HG03139 (cell line): ENCODE measurements around the gene BMF.

Experiments
- ATAC-seq: cut with Tn5 transposase; IDR thresholded peaks from one replicate; pipeline ENCODE4 v1.9.1; 2021; ENCODE audit not compliant: unreplicated experiment

Gene BMF

GRCh38 chr15:40067921-40068624, 40.6 kb downstream of the BMF start:
- no peak for ATAC-seq

GRCh38 chr15:40066589-40066988, 42.1 kb downstream of the BMF start:
- no peak for ATAC-seq

GRCh38 chr15:40065166-40065565, 43.5 kb downstream of the BMF start:
- no peak for ATAC-seq

- peak; percentile 39 for ATAC-seq
Observed at GRCh38 chr15:40064231-40064894, 44.3 kb downstream of the BMF start.

GRCh38 chr15:40063563-40064011, 45.1 kb downstream of the BMF start:
- ATAC-seq, result no peak

DNA sequence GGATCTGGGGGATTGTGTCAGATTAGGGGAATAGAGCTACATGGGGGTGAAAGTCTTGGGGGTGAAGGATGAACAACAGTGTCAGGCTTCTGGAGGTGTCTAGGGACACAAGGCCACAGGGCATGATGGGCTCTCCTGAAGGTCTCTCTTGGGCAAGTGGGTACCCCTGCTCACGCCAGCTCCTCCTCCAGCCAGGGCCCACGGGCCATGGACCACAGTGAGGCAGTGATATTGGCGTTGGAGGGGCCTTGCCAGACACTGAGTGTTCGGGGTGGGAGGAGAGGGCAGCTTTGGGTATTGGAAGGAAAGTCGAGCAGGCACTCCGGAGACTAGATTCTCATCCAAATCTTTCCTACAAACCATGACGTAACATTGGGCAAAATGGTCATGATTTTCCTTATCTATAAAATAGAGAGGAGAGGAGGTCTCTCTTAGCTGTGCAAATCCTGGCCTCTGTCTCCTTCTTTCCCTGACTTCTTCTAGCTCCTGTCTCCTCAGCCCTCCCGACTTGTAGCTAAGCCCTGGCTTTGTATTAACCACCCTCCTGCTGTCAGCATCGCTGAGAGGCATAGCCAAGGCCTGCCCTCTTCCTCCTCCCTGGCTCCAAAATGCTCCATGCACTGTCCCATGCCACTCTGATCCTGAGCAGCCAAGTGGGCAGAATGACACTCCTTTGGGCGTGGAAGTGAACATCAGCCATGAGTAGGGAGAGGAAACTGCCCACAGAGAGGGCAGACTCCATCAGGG, 45.7 kb downstream of the BMF start:
- no peak for ATAC-seq

GRCh38 chr15:40061212-40061901, 47.3 kb downstream of the BMF start:
- no peak for ATAC-seq

- no peak for ATAC-seq
Observed at GRCh38 chr15:40060236-40060961, 48.3 kb downstream of the BMF start.

- no peak for ATAC-seq
Observed at GRCh38 chr15:40059821-40060220, 48.9 kb downstream of the BMF start.

DNA sequence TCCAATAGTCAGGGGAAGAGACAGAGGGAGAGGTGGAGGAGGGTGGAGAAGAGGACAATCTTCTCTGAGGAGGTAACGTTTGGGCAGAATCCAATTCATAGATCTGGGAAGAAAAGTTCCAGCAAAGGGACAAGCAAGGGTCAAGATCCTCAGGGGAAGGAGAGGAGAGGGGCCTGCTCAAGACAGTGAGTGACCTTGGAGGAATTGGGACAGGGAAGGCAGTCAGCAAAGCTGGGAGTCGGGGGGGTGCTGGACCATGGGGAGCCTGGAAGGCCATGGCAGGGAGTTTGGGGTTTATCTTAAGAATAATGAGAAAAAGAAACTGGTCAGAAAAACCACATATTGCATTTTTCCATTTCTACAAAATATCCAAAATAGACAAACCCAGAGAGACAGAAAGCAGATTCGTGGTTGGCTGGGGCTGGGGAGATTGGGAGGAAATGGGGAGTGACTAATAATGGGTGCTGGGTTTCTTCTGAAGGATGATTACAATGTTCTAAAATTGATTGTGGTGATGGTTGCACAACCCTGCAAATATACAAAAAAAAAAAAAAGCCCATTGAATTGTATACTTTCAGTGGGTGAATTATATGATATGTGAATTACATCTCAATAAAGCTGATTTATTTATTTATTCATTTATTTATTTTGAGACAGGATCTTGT, 50.1 kb downstream of the BMF start:
- ATAC-seq, result no peak

DNA sequence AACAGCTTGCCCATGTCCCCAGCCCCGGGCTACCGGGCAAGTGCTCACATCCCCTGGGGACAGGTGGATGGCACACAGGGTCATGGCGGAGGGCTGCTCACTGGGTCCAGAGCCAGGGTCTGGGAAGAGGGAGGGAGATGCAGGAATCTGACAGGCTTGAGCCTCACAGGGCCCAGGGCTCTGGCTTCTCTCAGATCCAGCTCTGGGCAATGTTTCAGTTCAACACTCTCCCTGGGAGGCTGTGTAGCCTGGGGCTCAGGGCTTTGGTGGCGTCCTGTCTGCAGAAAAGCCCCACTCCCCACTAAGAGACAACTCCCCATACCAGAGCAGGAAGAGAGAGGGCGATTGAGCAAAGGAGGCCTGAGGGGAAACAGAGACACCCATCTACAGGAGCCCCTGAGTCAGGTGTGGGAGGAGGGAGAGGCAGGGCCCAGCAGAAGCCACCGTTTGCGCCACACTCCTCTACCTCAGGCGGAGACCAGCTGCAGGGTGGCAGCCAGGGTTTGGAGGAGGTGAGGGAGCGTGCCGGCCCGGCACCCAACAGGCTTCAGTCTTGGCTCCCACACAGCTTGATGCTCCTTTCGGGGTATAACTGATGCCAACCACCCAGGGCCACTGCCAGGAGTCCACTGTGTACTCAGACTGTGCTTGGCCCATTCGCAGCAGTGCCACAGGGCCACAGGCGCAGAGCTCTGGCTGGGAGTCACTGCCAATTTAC, 52.9 kb downstream of the BMF start:
- ATAC-seq, result no peak

- peak; percentile 58 for ATAC-seq
Observed at GRCh38 chr15:40054855-40055575, 53.7 kb downstream of the BMF start.

DNA sequence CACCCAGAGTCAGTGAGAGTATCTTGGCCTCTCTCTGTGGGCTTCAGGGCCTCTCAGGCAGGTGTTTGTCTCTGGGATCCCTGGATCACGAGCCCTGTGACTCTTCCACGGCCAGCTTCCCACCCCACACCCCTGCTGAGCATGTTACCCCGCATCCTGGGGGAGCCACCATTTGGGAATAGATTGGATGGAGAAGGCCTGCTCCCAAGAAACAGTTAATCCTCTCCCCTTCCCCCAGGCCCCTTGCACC, 54.1 kb downstream of the BMF start:
- ATAC-seq, result peak; percentile 33

DNA sequence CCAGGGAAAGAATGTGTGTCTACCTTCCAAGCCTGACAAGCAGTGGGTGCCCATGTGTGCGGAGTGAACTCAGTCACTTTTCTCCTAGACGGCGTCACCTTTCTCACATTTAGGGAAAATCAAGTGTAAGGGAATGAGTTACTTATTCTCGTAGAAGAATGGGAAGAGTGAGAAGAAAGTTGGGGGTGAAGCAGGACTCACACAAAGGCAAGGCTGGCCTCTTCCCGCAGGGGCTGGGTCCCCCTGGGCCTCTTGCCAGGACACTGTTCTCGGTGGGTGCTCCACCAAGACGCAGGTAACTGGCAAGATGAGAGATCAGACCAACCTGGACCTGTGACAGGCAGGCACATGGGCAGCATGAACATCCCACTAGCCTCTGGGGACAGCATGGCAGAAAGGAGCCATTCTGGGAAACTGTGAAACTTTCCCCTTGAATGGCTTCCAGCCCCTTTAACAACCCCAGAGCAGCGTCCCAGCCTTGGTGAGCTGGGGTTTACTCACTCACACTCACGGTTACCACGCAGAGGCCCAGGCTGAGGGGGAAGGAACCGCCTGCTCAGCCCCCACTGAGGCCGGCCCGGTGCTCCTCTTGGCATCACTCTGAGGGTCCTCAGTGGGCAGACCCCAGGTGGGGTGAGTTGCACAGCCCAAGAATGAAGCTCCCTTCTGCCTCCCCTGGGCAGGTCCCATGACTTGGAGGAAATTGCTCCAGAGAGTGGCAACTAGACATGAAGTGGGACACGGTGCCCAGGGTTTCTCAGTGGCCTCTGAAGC, 54.7 kb downstream of the BMF start:
- peak; percentile 15 for ATAC-seq

GRCh38 chr15:40053079-40053830, 55.4 kb downstream of the BMF start:
- ATAC-seq, result no peak

- ATAC-seq, result no peak
Observed at GRCh38 chr15:40052604-40053003, 56.1 kb downstream of the BMF start.

GRCh38 chr15:40051616-40052415, 56.9 kb downstream of the BMF start:
- ATAC-seq, result no peak
